Astrocyte of the cerebellum (primary cell): ENCODE measurements around the gene CHCHD6.

ENCODE experiments used
- DNase-seq: peaks from one replicate; pipeline ENCODE4 v3.0.0-alpha.2; 2011; ENCODE audit warnings: low read depth
- H3K4me3 ChIP-seq: 2 replicates; pipeline ENCODE4 v1.5.1; 2011; ENCODE audit warnings: mild to moderate bottlenecking, low read depth, low read length, moderate library complexity
- CTCF ChIP-seq: IDR thresholded peaks from 2 replicates; pipeline ENCODE4 v1.5.1; 2012; ENCODE audit warnings: low read length, low read depth, moderate library complexity, mild to moderate bottlenecking; ENCODE audit errors: missing control alignments
- in situ Hi-C: cut with HindIII; loops from 2 replicates; pipeline ENCODE4 v1.10.0; 2017; ENCODE audit warnings: low sequenced_read_pairs

CHCHD6 gene

GRCh38 chr3:126880901-126881300, 176.9 kb downstream of the CHCHD6 start:
- in situ Hi-C loops, result no loop called here
- H3K4me3 ChIP-seq, result no peak overlapping the region
- no peak for TF ChIP-seq CTCF
- DNase-seq, result no peak

GRCh38 chr3:126881861-126882260, 177.8 kb downstream of the CHCHD6 start:
- TF ChIP-seq CTCF, result no peak
- H3K4me3 ChIP-seq, result no peak overlapping the region
- DNase-seq, result no peak
- in situ Hi-C loops, result no loop called here

- TF ChIP-seq CTCF, result no peak
- DNase-seq, result no peak
- H3K4me3 ChIP-seq, result no peak overlapping the region
- in situ Hi-C loops, result no loop called here
These were observed 179.2 kb downstream of the CHCHD6 start for GRCh38 chr3:126883241-126883640.

- no peak for TF ChIP-seq CTCF
- in situ Hi-C loops, result no loop called here
- no peak overlapping the region for H3K4me3 ChIP-seq
- no peak for DNase-seq
These were observed 181.4 kb downstream of the CHCHD6 start for GRCh38 chr3:126885425-126885824.

- no peak for TF ChIP-seq CTCF
- in situ Hi-C loops, result no loop called here
- DNase-seq, result no peak
- no peak overlapping the region for H3K4me3 ChIP-seq
These were observed 182.2 kb downstream of the CHCHD6 start for GRCh38 chr3:126886217-126886616.

GRCh38 chr3:126887686-126888085, 183.6 kb downstream of the CHCHD6 start:
- no peak overlapping the region for H3K4me3 ChIP-seq
- TF ChIP-seq CTCF, result no peak
- DNase-seq, result no peak
- in situ Hi-C loops, result no loop called here
